HT-29 (cell line): ENCODE data around the gene ARSK. TPM values are rescaled to one million over a fixed set of nuclear protein-coding genes. Genes with fewer than 3 reads are reported as not detected.

Experiments
- DNase-seq: peaks from one replicate; pipeline ENCODE4 v3.0.0-alpha.2; 2015; ENCODE audit warnings: low spot score
- total RNA-seq: library from RNA; depleted of rRNA; stranded (reverse); fragments of >200 nt; shearing (Covaris generic); gene quantifications from 2 replicates; pipeline ENCODE4 v1.2.3, GENCODE V29; 2014

The ARSK gene
- total RNA-seq, 1 experiment from 2014 or later: 1.7 TPM

GRCh38 chr5:95564450-95564849, 9.5 kb downstream of the ARSK start:
- DNase-seq: no peak

DNA sequence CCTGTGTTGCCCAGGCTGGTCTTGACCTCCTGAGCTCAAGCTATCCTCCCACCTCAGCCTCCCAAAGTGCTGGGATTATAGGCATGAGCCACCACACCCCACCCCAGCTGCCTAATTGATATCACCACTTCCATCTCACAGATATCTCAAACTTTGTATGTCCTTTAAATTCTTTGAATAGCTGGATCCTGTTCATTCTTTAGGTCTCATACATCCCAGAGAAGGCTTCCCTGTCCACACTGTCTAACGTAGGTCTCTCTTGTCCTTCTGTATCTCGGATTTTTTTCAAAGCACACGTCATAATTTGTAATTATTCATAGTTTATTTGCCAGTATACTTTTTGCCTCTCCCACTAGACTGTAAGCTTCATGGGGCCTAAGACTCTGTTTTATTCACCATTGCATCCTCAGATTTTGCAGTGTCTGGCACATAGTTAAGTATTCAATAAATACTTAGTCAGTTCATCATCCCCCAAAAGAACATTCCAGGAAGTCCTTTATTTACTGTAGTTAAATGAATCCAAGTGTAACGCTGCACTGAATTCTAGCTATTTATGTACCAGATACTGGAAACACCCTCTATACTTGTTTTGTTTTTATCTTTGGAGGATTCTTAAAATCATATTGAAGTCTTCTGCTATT, 10.5 kb downstream of the ARSK start:
- DNase-seq: no peak

DNA sequence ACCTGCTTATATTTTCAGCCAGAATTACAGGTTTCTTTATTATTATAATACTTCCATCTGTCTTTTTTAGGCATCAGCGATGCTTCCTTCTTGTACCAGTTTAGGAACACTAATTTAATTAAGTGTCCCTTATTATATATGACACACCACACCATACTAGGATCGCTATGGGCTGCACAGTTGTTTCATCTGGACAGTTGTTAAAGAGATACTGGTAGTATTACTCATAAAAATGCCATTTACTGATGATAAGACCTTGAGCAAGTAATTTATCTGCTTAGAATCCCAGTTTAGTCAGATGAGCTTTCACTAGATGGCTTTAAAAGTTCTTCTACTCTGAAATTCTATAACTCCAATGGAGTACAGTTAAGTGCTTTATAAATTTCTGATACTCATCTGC, 17.1 kb downstream of the ARSK start:
- no peak for DNase-seq

DNA sequence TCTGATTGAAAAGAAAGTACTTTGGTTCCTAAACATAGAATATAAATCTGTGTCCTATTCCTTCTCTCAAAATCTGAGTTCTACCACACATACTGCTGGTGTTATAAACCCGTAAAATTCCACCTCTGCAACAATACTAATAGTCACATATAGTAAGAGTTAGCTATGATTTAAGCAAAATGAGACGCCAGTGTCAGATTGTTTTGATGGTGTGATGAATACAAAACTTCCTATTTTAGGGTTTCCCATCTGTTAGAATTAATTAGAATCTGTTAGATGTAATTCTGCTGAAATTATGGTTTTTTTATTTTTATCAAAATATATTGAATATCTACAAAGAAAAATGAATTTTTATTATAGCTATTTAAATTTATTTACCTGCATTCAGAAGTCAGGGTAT, 26.7 kb downstream of the ARSK start:
- no peak for DNase-seq

- DNase-seq: no peak
Observed at GRCh38 chr5:95583992-95584391, 29.1 kb downstream of the ARSK start.

GRCh38 chr5:95590880-95591279, 36.0 kb downstream of the ARSK start:
- DNase-seq: no peak

- no peak for DNase-seq
Observed at GRCh38 chr5:95591490-95591901, 36.6 kb downstream of the ARSK start.

DNA sequence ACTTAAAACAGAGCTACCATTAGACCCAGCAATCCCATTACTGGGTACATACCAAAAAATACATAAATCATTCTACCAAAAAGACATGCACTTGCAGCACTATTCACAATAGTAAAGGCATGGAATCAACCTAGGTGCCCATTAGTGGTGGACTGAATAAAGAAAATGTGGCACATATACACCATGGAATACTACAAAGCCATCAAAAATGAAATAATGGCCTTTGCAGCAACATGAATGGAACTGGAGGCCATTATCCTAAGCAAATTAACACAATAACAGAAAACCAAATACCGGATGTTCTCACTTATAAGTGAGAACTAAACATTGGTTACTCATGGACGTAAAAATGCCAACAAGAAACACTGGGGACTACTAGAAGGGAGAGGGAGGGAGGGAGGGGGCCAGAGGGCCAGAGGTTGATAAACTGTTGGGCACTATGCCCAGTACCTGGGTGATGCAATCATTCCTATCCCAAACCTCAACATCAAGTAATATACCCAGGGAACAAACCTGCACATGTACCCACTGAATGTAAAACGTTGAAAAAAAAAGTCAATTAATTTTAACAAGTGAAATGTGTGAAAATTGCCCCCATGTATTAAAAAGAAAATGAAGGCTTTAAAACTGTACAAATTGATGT, 40.5 kb downstream of the ARSK start:
- no peak for DNase-seq

DNA sequence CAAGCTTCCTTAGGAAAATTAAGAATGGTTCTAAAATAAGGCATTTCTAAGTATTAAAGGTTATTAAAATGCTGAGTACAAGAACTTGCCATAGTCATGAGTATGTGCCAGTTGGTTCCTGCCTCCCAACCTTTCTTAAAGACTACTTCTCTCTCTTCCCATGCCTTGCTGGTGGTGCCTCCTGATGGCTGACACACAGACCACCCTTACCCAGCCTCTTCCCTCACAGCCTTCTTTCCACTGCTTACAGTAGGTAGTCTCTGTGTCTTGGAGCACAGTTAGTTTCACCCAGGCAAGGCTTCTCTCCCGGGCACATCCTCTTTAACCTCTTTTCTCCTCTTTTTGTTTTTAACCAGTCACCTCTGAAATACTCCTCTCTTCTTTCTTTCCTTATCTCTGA, 44.4 kb downstream of the ARSK start:
- DNase-seq: no peak

DNA sequence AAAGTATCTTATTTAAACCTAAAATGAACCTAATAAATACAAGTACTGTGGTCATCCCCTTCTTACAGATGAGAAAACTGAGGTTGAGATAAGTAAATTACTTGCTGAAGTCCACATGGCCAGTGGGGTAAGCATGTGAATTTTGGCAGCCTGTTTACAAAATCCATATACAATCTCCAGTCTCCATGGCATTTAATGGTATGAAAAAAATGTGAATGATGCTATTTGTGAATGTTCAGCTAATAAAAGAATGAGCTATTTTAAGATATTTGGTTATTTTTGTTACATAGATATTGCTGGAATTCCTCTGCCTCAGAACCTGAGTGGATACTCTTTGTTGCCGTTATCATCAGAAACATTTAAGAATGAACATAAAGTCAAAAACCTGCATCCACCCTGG, 45.7 kb downstream of the ARSK start:
- DNase-seq: no peak

- no peak for DNase-seq
Observed at GRCh38 chr5:95605786-95606185, 50.9 kb downstream of the ARSK start.

DNA sequence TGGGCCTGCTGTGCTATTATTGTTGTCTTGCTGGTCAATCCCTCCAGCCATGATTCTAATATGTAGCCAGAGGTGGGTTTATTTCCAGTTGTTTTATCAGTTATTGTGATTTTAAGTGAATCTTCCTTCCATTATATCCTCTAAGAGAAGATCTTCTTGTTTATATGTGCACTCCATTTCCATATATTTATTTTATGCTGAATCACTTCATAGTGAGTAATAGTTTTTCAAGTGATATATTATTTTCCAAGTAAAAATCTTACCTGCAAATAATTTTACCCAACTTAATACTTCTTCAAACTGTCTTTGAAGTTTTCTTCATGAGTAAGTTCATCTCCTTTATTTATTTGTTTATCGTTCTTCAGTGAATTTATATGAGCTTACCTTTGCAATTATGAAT, 51.5 kb downstream of the ARSK start:
- no peak for DNase-seq

DNA sequence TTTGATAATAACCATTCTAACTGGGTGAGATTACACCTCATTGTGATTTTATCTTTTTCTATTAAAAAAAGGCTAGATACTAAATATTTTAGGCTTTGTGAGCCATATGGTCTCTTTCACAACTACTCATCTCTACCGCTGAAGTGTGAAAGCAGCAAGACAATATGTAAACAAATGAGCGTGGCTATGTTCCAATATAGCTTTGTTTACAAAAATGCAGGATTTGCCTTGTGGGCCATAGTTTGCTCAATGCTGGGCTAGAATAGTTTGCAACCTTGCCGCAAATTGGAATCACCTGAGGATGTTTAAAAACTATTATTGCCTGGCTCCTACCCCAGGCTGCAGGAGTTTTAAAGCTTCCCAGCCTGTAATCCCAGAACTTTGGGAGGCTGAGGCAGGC, 54.8 kb downstream of the ARSK start:
- DNase-seq: no peak

DNA sequence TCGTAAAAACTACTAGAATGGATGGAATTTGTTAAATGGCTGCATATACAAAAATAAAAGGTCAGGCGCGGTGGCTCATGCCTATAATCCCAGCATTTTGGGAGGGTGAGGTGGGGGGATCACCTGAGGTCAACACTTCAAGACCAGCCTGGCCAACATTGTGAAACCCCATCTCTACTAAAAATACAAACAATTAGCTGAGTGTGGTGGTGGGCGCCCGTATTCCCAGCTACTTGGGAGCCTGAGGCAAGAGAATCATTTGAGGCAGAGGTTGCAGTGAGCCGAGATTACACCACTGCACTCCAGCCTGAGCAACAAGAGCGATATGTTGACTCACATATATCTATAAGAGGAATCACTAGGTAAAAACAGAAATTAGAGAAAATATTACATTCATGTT, 55.6 kb downstream of the ARSK start:
- DNase-seq: no peak

DNA sequence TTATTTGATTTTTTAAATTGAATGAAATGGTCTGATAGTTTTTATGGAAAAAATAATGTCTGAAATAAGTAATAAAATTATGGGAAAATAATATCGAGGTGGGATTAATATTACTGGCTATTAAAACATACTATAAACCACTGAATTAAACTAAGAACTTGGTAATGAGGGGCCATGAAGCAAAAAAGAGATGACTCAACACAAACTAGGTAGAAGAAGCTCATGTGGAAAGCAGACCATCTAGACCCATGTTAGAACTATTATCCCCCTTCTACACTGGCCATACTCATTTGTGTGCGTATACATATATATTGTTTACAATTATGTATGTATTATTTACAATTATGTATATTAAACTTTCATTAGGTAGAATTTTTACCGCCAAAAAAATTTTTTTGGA, 56.5 kb downstream of the ARSK start:
- DNase-seq: no peak

DNA sequence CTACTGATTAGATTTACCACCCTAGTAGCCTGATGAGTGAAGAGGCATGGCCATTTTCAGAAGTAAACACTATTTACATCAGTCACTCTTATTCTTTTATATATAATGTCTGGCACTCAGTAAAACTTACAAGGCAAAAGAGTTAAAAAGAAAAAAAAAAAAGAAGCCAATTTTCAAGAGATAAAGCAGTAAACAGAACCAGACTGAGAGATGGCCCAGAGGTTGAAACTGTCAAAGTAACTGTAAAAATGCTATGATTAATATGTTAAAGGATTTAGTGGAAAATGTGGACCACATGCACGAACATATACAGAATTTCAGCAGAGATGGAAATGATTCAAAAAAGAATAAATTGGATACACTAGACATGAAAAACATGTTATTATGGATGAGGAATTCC, 58.6 kb downstream of the ARSK start:
- DNase-seq: no peak

DNA sequence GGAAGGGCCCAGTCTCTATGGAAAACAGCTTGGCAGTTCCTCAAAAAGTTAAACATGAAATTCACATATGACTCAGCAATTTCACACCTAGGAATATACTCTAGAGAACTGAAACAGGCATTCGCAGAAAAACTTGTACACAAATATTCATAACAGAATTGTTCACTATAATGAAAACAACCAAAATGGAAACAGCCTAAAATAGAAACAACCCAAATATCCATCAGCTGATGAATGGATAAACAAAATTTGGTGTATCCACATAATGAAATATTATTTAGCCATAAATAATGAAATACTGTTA, 60.2 kb downstream of the ARSK start:
- no peak for DNase-seq

DNA sequence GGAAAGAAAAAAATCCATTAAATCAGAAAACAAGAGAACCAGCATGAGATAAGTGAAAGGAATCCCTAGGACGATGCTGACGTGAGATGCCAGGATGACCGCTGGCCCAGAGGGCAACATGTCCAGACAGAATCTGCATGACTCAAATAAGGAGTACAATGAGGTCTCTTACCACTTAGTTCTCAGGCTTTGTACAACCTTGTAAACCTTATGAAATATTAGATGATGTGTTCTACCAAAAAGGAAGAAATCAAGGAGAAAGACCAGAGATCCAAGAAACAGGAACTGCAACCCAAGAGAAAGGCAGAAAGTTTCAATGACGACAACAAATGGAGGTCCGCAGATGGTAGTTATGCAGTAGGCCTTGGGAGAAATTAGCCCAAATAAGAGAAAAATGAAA, 62.2 kb downstream of the ARSK start:
- DNase-seq: no peak

DNA sequence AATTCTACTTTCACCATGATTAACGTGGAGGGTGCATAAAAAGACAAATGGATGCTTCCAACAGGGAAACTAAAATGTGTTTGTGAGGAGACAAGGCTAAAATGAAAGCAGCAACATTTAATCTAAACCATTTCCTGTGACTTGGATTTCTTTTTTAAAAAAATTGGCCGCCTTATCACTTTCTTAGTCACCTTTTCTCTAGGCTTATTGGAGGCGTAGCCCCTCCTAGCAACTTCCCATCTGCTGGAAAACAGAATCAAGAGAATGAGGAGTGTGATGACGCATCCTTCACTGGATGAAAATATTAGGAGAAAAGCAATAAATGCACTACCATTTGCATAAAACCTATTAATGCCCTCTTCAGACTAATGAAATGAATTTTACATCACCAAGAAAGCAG, 64.2 kb downstream of the ARSK start:
- no peak for DNase-seq

- DNase-seq: no peak
Observed at GRCh38 chr5:95619514-95620029, 64.7 kb downstream of the ARSK start.

- DNase-seq: no peak
Observed at GRCh38 chr5:95620030-95620869, 65.3 kb downstream of the ARSK start, which contains the start of gene GPR150. Gene GPR150, plus strand, starts transcription at chr5:95620087. Its CDS starts 189 bp downstream, at chr5:95620276.
